Right lobe of liver (tissue), 6 donors: ENCODE results near the gene FBXO8. TPM values are rescaled to one million over a fixed set of nuclear protein-coding genes. Genes with fewer than 3 reads are reported as not detected.
"Not testable (repeated sequence)": the region's sequence is repeated elsewhere in the genome, so short reads cannot be mapped to it uniquely, and the experiment has no call there.

Experiments used
- ATAC-seq, 4 donors: fragments of 200-7000 bp; cut with Tn5 transposase; one replicate each; pipeline ENCODE4 v1.9.1; 2020; ENCODE audit warnings: mild to moderate bottlenecking in 4 of 4, moderate library complexity in 4 of 4
- DNase-seq, 3 donors: peaks; one replicate each; pipeline ENCODE4 v3.0.0-alpha.2; 2020
- H3K27ac ChIP-seq, 3 donors: fragments of 200-600 bp; one replicate each; pipeline ENCODE4 v1.8.0; 2022
- H3K27me3 ChIP-seq, 2 donors: fragments of 200-600 bp; one replicate each; pipeline ENCODE4 v1.8.0; 2022
- H3K36me3 ChIP-seq, 4 donors: fragments of 200-600 bp; sonication (generic) in 1 of 4; one replicate each; pipeline versions ENCODE4 v1.5.1 to v1.8.0; 2017 to 2022; ENCODE audit warnings: control low read depth in 1 of 4
- H3K4me1 ChIP-seq, 4 donors: fragments of 200-600 bp; sonication (generic) in 1 of 4; one replicate each; pipeline versions ENCODE4 v1.5.1 to v1.8.0; 2017 to 2022; ENCODE audit warnings: control low read depth in 1 of 4
- H3K4me3 ChIP-seq, 3 donors: fragments of 200-600 bp; one replicate each; pipeline ENCODE4 v1.8.0; 2022
- H3K9me3 ChIP-seq, 4 donors: fragments of 200-600 bp; sonication (generic) in 1 of 4; one replicate each; pipeline versions ENCODE4 v1.5.1 to v1.8.0; 2017 to 2022; ENCODE audit warnings: control low read depth in 1 of 4
- POLR2A ChIP-seq: fragments of 450-650 bp; IDR thresholded peaks from one replicate; pipeline ENCODE4 v1.6.1; 2017; ENCODE audit warnings: antibody characterized with exemption, mild to moderate bottlenecking
- WGBS: methylation state at CpG from one replicate; pipeline ENCODE4 v1.1.6; 2018; ENCODE audit warnings: low coverage, low lambda C conversion rate; ENCODE audit not compliant: insufficient coverage; ENCODE audit errors: missing lambda C conversion rate; 5-methylcytosine and 5-hydroxymethylcytosine counted together
- intact Hi-C, 2 donors: fragments of 100-400 bp; cut with DNase I; formaldehyde crosslinking; loops; one replicate each; pipeline versions ENCODE4 v1.11.2 to v1.14.1; 2022
- total RNA-seq, 6 experiments: library from RNA; depleted of rRNA in 2 of 6; stranded (reverse); fragments of >200 nt in 2 of 6; fragmentation: NEBNext Ultra II Directional in 3 of 6; extraction: Animal tissue kit (Norgen Biotek cat#: 25700) in 3 of 6; gene quantifications; one replicate each; pipeline versions ENCODE4 v1.1.0 to v1.2.4, GENCODE V29; 2016 to 2023
- TF ChIP-seq, protein P1 (sequence below), 4 donors: fragments of 200-600 bp in 3 of 4; fragments of 450-650 bp in 1 of 4; IDR thresholded peaks; one replicate each; pipeline versions ENCODE4 v1.5.1 to v1.8.0; 2016 to 2022; ENCODE audit warnings: antibody characterized with exemption in 4 of 4, mild to moderate bottlenecking in 2 of 4
- donor health status: DM: no; HTN: yes; CAD: no.
- donor health status: DM: no; HTN: no; CAD: no.
- donor health status: DM: no; HTN: no; CAD: no.
- donor health status: DM: no; HTN: yes; CAD: no.
- donor health status: DM: no; HTN: yes; CAD: no.

The FBXO8 gene
- total RNA-seq, 6 experiments from 2014 or later: 22.9 to 73.3 (median 29.3) TPM

DNA sequence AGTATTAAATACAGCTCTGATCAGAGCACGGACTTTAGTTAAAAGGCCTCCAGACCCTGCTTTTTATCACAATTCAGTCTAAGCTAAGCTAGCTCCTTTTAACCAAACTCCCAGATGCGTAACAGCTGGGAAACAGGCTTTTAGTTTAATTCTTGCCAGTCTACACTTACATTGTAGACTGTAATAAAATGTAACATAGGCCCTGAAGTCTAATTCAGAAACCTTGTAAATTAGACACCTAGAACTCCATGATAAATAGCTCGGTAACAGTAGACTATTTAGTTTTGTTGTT, 20.1 kb downstream of the FBXO8 start:
- peak overlapping the region; percentile 25 to 44 (median 44) for H3K27ac ChIP-seq
- H3K4me3 ChIP-seq: no peak overlapping the region
- H3K36me3 ChIP-seq: peaks cover 0 to 2% (median 0%) of the 10 kb centered on the region in 4 donors
- peaks cover 0 to 33% (median 13%) of the 10 kb centered on the region in 4 donors for H3K4me1 ChIP-seq
- no peaks in the 10 kb centered on the region for H3K9me3 ChIP-seq
- H3K27me3 ChIP-seq: no peaks in the 10 kb centered on the region
- ATAC-seq (no peak), DNase-seq (no peak)
- 60% methylated on average over 3 of the region's 3 CpGs for WGBS
- intact Hi-C loops: no loop called here
- TF ChIP-seq POLR2A: no peak
- TF ChIP-seq, protein P1, sequence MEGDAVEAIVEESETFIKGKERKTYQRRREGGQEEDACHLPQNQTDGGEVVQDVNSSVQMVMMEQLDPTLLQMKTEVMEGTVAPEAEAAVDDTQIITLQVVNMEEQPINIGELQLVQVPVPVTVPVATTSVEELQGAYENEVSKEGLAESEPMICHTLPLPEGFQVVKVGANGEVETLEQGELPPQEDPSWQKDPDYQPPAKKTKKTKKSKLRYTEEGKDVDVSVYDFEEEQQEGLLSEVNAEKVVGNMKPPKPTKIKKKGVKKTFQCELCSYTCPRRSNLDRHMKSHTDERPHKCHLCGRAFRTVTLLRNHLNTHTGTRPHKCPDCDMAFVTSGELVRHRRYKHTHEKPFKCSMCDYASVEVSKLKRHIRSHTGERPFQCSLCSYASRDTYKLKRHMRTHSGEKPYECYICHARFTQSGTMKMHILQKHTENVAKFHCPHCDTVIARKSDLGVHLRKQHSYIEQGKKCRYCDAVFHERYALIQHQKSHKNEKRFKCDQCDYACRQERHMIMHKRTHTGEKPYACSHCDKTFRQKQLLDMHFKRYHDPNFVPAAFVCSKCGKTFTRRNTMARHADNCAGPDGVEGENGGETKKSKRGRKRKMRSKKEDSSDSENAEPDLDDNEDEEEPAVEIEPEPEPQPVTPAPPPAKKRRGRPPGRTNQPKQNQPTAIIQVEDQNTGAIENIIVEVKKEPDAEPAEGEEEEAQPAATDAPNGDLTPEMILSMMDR (IDR thresholded peaks at IDR 0.05): no peak

DNA sequence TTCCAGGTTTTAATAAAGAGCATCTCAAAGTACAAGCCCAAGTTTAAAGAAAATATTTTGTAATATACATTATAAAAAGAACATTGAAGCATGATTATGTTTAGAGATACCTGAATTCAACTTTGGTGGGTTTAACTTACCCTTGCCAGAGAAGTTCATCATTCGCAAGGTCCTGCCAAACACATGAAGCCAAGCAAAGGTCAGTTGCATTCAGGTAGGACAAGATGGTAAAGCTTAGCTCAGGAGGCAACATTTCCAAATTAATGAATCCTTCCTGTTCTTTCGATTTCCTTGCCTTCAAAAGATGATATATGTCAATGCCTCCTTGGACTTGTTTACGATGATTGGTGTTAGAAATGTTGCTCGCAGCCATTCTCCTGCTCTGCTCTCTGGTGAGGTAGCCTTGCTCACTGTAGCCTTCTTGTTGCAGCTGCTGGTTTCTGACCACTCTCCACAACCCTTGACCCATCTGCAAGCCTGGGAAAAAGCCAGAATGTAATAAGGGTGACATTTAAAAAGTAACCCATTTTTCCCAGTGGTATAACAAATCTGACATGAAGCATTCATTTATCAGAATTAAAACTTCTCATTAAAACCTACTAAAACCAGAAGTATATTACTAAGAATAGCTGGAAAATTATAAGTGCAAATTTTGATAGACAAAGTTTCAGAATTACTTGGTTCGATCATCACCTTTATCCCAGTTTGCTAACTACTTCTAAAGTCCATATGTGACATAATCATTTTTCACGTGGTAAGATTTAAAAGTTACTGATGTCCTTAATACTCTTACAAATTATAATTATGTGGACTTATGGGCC, 20.6 kb downstream of the FBXO8 start:
- H3K4me3 ChIP-seq: peak overlapping the region in 1 of 3 donors; percentile 9
- intact Hi-C loops: no loop called here

DNA sequence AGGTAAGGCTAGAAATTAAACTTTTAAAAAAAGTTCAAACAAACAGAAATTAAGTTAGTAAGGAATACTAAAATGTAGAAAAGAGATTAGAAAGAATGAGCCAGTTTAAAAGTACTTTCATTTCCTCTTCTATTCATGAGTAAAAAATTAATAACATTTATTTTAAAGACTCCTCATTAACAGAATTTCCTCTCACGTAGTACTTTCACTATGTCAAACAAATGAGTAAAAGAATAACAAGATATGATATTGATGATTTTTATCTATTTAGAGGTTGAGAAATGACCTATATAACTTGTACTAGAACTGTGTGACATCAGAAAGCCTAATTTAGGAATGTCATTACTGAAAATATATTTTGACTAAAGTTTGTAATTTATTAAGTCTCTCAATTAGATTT, 22.0 kb downstream of the FBXO8 start:
- intact Hi-C loops, H3K9me3 ChIP-seq, ATAC-seq, H3K27me3 ChIP-seq, H3K36me3 ChIP-seq, DNase-seq: not testable (repeated sequence)
- H3K4me3 ChIP-seq: peak overlapping the region in 1 of 3 donors; percentile 4
- H3K4me1 ChIP-seq: peaks cover 0 to 26% (median 13%) of the 10 kb centered on the region in 4 donors
- 16% methylated on average over 1 of the region's 1 CpG for WGBS
- peak overlapping the region; percentile 1 to 44 (median 44) for H3K27ac ChIP-seq

More for the DNA sequence above, 20.6 kb downstream of the FBXO8 start:
- H3K27me3 ChIP-seq: no peaks in the 10 kb centered on the region
- peak in 1 of 3 donors; percentile 55 for DNase-seq
- TF ChIP-seq, protein P1 (IDR thresholded peaks at IDR 0.05): no peak
- TF ChIP-seq POLR2A: peak; percentile 57
- H3K27ac ChIP-seq: peak overlapping the region; percentile 25 to 44 (median 44)
- peaks cover 0 to 2% (median 0%) of the 10 kb centered on the region in 4 donors for H3K36me3 ChIP-seq
- no peaks in the 10 kb centered on the region for H3K9me3 ChIP-seq
- H3K4me1 ChIP-seq: peaks cover 0 to 28% (median 13%) of the 10 kb centered on the region in 4 donors
- 33% methylated on average over 6 of the region's 6 CpGs for WGBS
- peak; percentile 67 to 91 (median 86) for ATAC-seq

DNA sequence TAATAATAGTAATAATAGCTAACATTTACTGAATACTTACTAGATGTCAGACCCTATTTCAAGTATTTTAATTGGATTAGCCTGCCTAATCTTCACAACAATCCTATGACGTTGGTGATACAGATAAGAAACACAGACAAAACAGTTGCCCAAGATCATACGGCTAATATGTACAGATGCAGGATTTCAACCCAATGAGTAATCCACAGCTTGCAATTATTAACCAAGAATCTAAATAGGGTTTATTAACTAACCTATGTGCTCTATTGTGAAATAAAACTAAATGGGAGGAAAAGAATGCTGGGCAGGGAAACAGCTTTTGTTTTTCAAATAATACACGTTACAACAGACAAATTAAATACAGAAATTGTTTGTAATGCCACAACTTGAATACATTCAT, 23.4 kb downstream of the FBXO8 start:
- H3K4me1 ChIP-seq: peaks cover 0 to 26% (median 13%) of the 10 kb centered on the region in 4 donors
- H3K27me3 ChIP-seq: no peaks in the 10 kb centered on the region
- H3K27ac ChIP-seq: peak overlapping the region in 2 of 3 donors; percentile 1 to 44
- peak overlapping the region in 1 of 3 donors; percentile 3 for H3K4me3 ChIP-seq
- TF ChIP-seq, protein P1 (IDR thresholded peaks at IDR 0.05): no peak
- peak; percentile 31 for TF ChIP-seq POLR2A
- peak; percentile 59 to 86 (median 76) for ATAC-seq
- DNase-seq: no peak
- peaks cover 0 to 3% (median 1%) of the 10 kb centered on the region in 4 donors for H3K36me3 ChIP-seq
- no peaks in the 10 kb centered on the region for H3K9me3 ChIP-seq
- 5% methylated on average over 3 of the region's 3 CpGs for WGBS
- intact Hi-C loops: no loop called here

DNA sequence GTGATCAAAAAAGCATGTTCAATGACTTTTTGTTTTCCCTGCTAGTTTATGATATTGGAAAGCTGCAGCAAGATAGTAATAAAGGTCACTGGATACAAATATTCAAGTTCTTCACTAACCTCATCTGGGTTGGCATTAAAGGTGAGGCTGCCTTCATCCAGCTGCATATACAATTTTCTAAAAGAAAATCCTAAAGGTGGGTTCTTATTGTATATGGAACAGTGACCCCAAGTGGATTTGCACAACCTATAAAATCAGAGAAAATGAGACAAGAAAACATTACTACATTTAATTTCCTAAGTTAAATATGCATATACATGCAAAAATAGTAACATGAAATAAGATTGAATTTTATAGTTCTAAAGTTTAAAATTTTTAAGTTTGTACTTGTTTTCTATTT, 23.9 kb downstream of the FBXO8 start:
- intact Hi-C loops: no loop called here

More for the DNA sequence above, 23.9 kb downstream of the FBXO8 start:
- no peak for DNase-seq
- Histone ChIP-seq H3K27me3 (no peaks in the 10 kb centered on the region), H3K4me1 (peaks cover 0 to 26% (median 13%) of the 10 kb centered on the region in 4 donors), H3K27ac (peak overlapping the region in 1 of 3 donors; percentile 44), H3K36me3 (peaks cover 0 to 3% (median 1%) of the 10 kb centered on the region in 4 donors), H3K9me3 (no peaks in the 10 kb centered on the region), H3K4me3 (no peak overlapping the region)
- TF ChIP-seq POLR2A: no peak
- TF ChIP-seq, protein P1 (IDR thresholded peaks at IDR 0.05): no peak
- ATAC-seq: no peak
